Breast epithelium (tissue), 3 donors: ENCODE data around the gene RHBDL3.

Experiments used
- CTCF ChIP-seq, 3 donors: fragments of 450-650 bp; IDR thresholded peaks; one replicate each; pipeline ENCODE4 v1.5.1; 2016 to 2017; ENCODE audit warnings: antibody characterized with exemption in 3 of 3, mild to moderate bottlenecking in 3 of 3, moderate library complexity in 3 of 3
- POLR2A ChIP-seq: fragments of 450-650 bp; IDR thresholded peaks from one replicate; pipeline ENCODE4 v1.6.1; 2016; ENCODE audit warnings: antibody characterized with exemption, mild to moderate bottlenecking, moderate library complexity
- POLR2AphosphoS5 ChIP-seq, 3 donors: sonication (generic); formaldehyde crosslinking; IDR thresholded peaks; one replicate each; pipeline ENCODE4 v1.6.1; 2017; ENCODE audit warnings: antibody characterized with exemption in 3 of 3

- TF ChIP-seq CTCF (IDR thresholded peaks at IDR 0.05): no peak
- TF ChIP-seq POLR2AphosphoS5 (IDR thresholded peaks at IDR 0.05): no peak
- TF ChIP-seq POLR2A: no peak
Measured at GRCh38 chr17:32266051-32266388, 388 bp downstream of the RHBDL3 start.
